H1 (cell line): ENCODE measurements around the gene TMEM116. TPM values are rescaled to one million over a fixed set of nuclear protein-coding genes. Genes with fewer than 3 reads are reported as not detected.

Experiments used
- CTCF ChIA-PET: fragments of 300-600 bp; sonication (Branson Sonifier 250); formaldehyde crosslinking; loops from one replicate; lab custom pipeline; 2021; ENCODE audit not compliant: partially characterized antibody; lab: Charles Lee
- POLR2A ChIA-PET: fragments of 300-600 bp; sonication (Branson Sonifier 250); formaldehyde crosslinking; loops from one replicate; lab custom pipeline; 2021; ENCODE audit warnings: inconsistent platforms; ENCODE audit not compliant: partially characterized antibody; lab: Charles Lee
- DNase-seq, 2 experiments: peaks; one replicate each; pipeline versions ENCODE4 v3.0.0 to v3.0.0-alpha.2; 2010 to 2022; ENCODE audit warnings: low spot score in 2 of 2, low read depth in 1 of 2, mixed read lengths in 1 of 2
- FAIRE-seq: peaks from 2 replicates; lab custom pipeline; 2011; peaks lifted over from hg19 to GRCh38; lab: Jason Lieb, UNC
- H2AFZ ChIP-seq: 2 replicates; pipeline ENCODE4 v1.8.1; 2012; ENCODE audit warnings: low read length, inconsistent platforms
- H2AK5ac ChIP-seq: 2 replicates; pipeline ENCODE4 v1.6.1; 2013; ENCODE audit warnings: low read depth, low read length
- H2BK120ac ChIP-seq: replicated peaks from 2 replicates; pipeline ENCODE3; 2013; ENCODE audit warnings: low read depth, low read length, inconsistent platforms
- H2BK12ac ChIP-seq: 2 replicates; pipeline ENCODE4 v1.6.1; 2013; ENCODE audit warnings: low read depth, low read length
- H2BK15ac ChIP-seq: 2 replicates; pipeline ENCODE4 v1.6.1; 2013; ENCODE audit warnings: low read length
- H2BK20ac ChIP-seq: 2 replicates; pipeline ENCODE4 v1.6.1; 2013; ENCODE audit warnings: low read length
- H2BK5ac ChIP-seq: 2 replicates; pipeline ENCODE4 v1.6.1; 2013; ENCODE audit warnings: low read depth, low read length
- H3K14ac ChIP-seq: 2 replicates; pipeline ENCODE4 v1.6.1; 2013; ENCODE audit warnings: inconsistent platforms; ENCODE audit not compliant: insufficient read length
- H3K18ac ChIP-seq: 2 replicates; pipeline ENCODE4 v1.6.1; 2013; ENCODE audit warnings: low read length; ENCODE audit errors: extremely low read depth
- H3K23ac ChIP-seq: 2 replicates; pipeline ENCODE4 v1.6.1; 2013; ENCODE audit warnings: inconsistent platforms; ENCODE audit not compliant: insufficient read length
- H3K23me2 ChIP-seq: 2 replicates; pipeline ENCODE4 v1.6.1; 2013; ENCODE audit warnings: low read depth, low read length
- H3K27ac ChIP-seq: 2 replicates; pipeline ENCODE4 v1.6.1; 2011; ENCODE audit warnings: low read depth, low read length, inconsistent platforms
- H3K27me3 ChIP-seq, 4 experiments: replicated peaks in 1 of 4; 1 replicate in 1 of 4; 2 replicates in 3 of 4; pipeline versions ENCODE4 v1.6.1 to v1.8.1; 2011 to 2013; ENCODE audit warnings: low read length in 3 of 4, mild to moderate bottlenecking in 3 of 4, inconsistent platforms in 2 of 4, mixed read lengths in 2 of 4, moderate library complexity in 1 of 4; ENCODE audit not compliant: control insufficient read depth in 3 of 4, insufficient read depth in 3 of 4; ENCODE audit errors: extremely low read depth in 1 of 4
- H3K36me3 ChIP-seq, 4 experiments: 2 replicates each; pipeline versions ENCODE4 v1.6.1 to v1.8.1; 2011 to 2013; ENCODE audit warnings: mild to moderate bottlenecking in 4 of 4, low read length in 3 of 4, moderate library complexity in 2 of 4, control low read depth in 1 of 4, inconsistent platforms in 1 of 4; ENCODE audit not compliant: insufficient read depth in 4 of 4, control insufficient read depth in 2 of 4
- H3K4ac ChIP-seq: replicated peaks from 2 replicates; pipeline ENCODE3; 2013; ENCODE audit warnings: low read length, low read depth, mixed read lengths, inconsistent platforms; ENCODE audit not compliant: insufficient read length
- H3K4me1 ChIP-seq, 4 experiments: replicated peaks in 1 of 4; 1 replicate in 1 of 4; 2 replicates in 3 of 4; pipeline versions ENCODE4 v1.6.1 to v1.8.1; 2011 to 2013; ENCODE audit warnings: low read length in 3 of 4, inconsistent platforms in 2 of 4, mixed read lengths in 1 of 4; ENCODE audit not compliant: insufficient read depth in 4 of 4, control insufficient read depth in 3 of 4
- H3K4me2 ChIP-seq, 2 experiments: 2 replicates each; pipeline versions ENCODE4 v1.6.1 to v1.8.1; 2011 to 2013; ENCODE audit warnings: low read depth in 2 of 2, low read length in 2 of 2, control low read depth in 1 of 2, inconsistent platforms in 1 of 2, mild to moderate bottlenecking in 1 of 2; ENCODE audit not compliant: insufficient read depth in 1 of 2
- H3K4me3 ChIP-seq, 4 experiments: fragments of 200-600, 300-600 bp in 1 of 4; sonication (generic), shearing (Covaris generic), sonication (Bioruptor Twin) in 1 of 4; 2 replicates each; pipeline versions ENCODE4 v1.5.1 to v1.8.1; 2011 to 2016; ENCODE audit warnings: low read length in 4 of 4, low read depth in 3 of 4, control low read depth in 2 of 4, inconsistent platforms in 2 of 4, mild to moderate bottlenecking in 2 of 4, mixed read lengths in 1 of 4, moderate library complexity in 1 of 4; ENCODE audit not compliant: insufficient read depth in 2 of 4; ENCODE audit errors: extremely low read depth in 1 of 4
- H3K56ac ChIP-seq: replicated peaks from 2 replicates; pipeline ENCODE3; 2013; ENCODE audit warnings: low read depth, mild to moderate bottlenecking, mixed read lengths, low read length, inconsistent platforms; ENCODE audit not compliant: insufficient read length
- H3K79me1 ChIP-seq: 2 replicates; pipeline ENCODE4 v1.6.1; 2013; ENCODE audit warnings: low read depth, low read length, control low read depth
- H3K79me2 ChIP-seq, 2 experiments: 2 replicates each; pipeline versions ENCODE4 v1.6.1 to v1.8.1; 2012 to 2013; ENCODE audit warnings: low read length in 2 of 2, mild to moderate bottlenecking in 2 of 2, inconsistent platforms in 1 of 2; ENCODE audit not compliant: insufficient read depth in 2 of 2, control insufficient read depth in 1 of 2
- H3K9ac ChIP-seq, 4 experiments: replicated peaks in 1 of 4; 1 replicate in 1 of 4; 2 replicates in 3 of 4; pipeline versions ENCODE4 v1.6.1 to v1.8.1; 2011 to 2013; ENCODE audit warnings: low read depth in 3 of 4, low read length in 3 of 4, control low read depth in 2 of 4, mild to moderate bottlenecking in 2 of 4, moderate library complexity in 2 of 4, inconsistent platforms in 1 of 4; ENCODE audit errors: extremely low read depth in 1 of 4
- H3K9me3 ChIP-seq, 2 experiments: 2 replicates each; pipeline versions ENCODE4 v1.6.1 to v1.8.1; 2012 to 2013; ENCODE audit warnings: mild to moderate bottlenecking in 2 of 2, moderate library complexity in 2 of 2, control low read depth in 1 of 2, inconsistent platforms in 1 of 2, low read depth in 1 of 2, low read length in 1 of 2, mixed read lengths in 1 of 2; ENCODE audit not compliant: insufficient read depth in 2 of 2
- H4K20me1 ChIP-seq, 2 experiments: replicated peaks in 1 of 2; 2 replicates each; pipeline versions ENCODE3 to v1.8.1; 2011 to 2013; ENCODE audit warnings: inconsistent platforms in 2 of 2, low read length in 2 of 2, mild to moderate bottlenecking in 1 of 2; ENCODE audit not compliant: insufficient read depth in 2 of 2, control insufficient read depth in 1 of 2
- H4K5ac ChIP-seq: 2 replicates; pipeline ENCODE4 v1.6.1; 2013; ENCODE audit warnings: low read length, low read depth, mixed read lengths, inconsistent platforms; ENCODE audit not compliant: insufficient read length
- H4K8ac ChIP-seq: 2 replicates; pipeline ENCODE4 v1.8.0; 2013; ENCODE audit warnings: mild to moderate bottlenecking, moderate library complexity, low read length, inconsistent platforms; ENCODE audit not compliant: insufficient read depth; ENCODE audit errors: extremely low read depth
- H4K91ac ChIP-seq: replicated peaks from 2 replicates; pipeline ENCODE3; 2013; ENCODE audit warnings: low read length, mixed read lengths, inconsistent platforms; ENCODE audit not compliant: insufficient read length
- CBX8 ChIP-seq: fragments of 300-800, 300-1000 bp; sonication (generic); IDR thresholded peaks from 2 replicates; pipeline ENCODE4 v1.7.1; 2016; ENCODE audit warnings: low read depth, low read length, borderline replicate concordance
- CEBPB ChIP-seq: IDR thresholded peaks from 2 replicates; pipeline ENCODE4 v1.6.1; 2012; ENCODE audit warnings: low read depth, low read length
- GABPA ChIP-seq: IDR thresholded peaks from 2 replicates; pipeline ENCODE4 v1.6.1; 2011; ENCODE audit warnings: mild to moderate bottlenecking, low read length, moderate library complexity, borderline replicate concordance; ENCODE audit not compliant: insufficient read depth
- HDAC6 ChIP-seq: IDR thresholded peaks from one replicate; pipeline ENCODE4 v1.7.1; 2012; ENCODE audit warnings: low read depth, mild to moderate bottlenecking, inconsistent platforms, low read length, moderate library complexity
- JUND ChIP-seq: IDR thresholded peaks from 2 replicates; pipeline ENCODE4 v1.6.1; 2011; ENCODE audit warnings: mild to moderate bottlenecking, improper control_type of control experiment, low read length
- KDM5A ChIP-seq: fragments of 200-600 bp; IDR thresholded peaks from 2 replicates; pipeline ENCODE4 v1.7.1; 2012; ENCODE audit warnings: mild to moderate bottlenecking, low read length, inconsistent platforms, mixed read lengths
- POU5F1 ChIP-seq: IDR thresholded peaks from 2 replicates; pipeline ENCODE4 v1.6.1; 2011; ENCODE audit warnings: low read depth, mild to moderate bottlenecking, low read length, moderate library complexity
- WGBS, 2 experiments: shearing (Covaris generic) in 1 of 2; methylation state at CpG; one replicate each; pipeline versions ENCODE4 v1.1.6 to v1.1.7; 2013 to 2015; ENCODE audit warnings: low lambda C conversion rate in 2 of 2, mixed read lengths in 2 of 2, inconsistent platforms in 1 of 2, low coverage in 1 of 2, missing lambda C conversion rate in 1 of 2; ENCODE audit not compliant: insufficient replicate concordance in 2 of 2, insufficient coverage in 1 of 2, insufficient read length in 1 of 2; ENCODE audit errors: extremely low coverage in 1 of 2, missing lambda C conversion rate in 1 of 2; 5-methylcytosine and 5-hydroxymethylcytosine counted together
- polyA plus RNA-seq, 7 experiments: library from polyadenylated mRNA; depleted of rRNA in 3 of 7; stranded (reverse) in 5 of 7; unstranded in 2 of 7; fragments of >200 nt in 5 of 7; fragments of 200-250 nt in 2 of 7; gene quantifications; 1 replicate in 5 of 7; 2 replicates in 1 of 7; 4 replicates in 1 of 7; pipeline versions ENCODE4 v1.2.1 to v1.2.3, GENCODE V29; 2011 to 2013; ENCODE audit warnings: missing spikeins in 2 of 7, mixed read lengths in 2 of 7
- total RNA-seq: library from RNA; stranded (reverse); fragmentation: NEBNext Ultra II Directional; extraction: Animal tissue kit (Norgen Biotek cat#: 25700); gene quantifications from 2 replicates; pipeline ENCODE4 v1.2.1, GENCODE V29; 2021
- TF ChIP-seq, protein P1 (sequence below), 3 experiments: IDR thresholded peaks; 1 replicate in 2 of 3; 2 replicates in 1 of 3; pipeline versions ENCODE4 v1.5.1 to v1.6.1; 2011; ENCODE audit warnings: low read length in 3 of 3, mild to moderate bottlenecking in 3 of 3, inconsistent platforms in 2 of 3, low read depth in 1 of 3, moderate library complexity in 1 of 3; ENCODE audit not compliant: insufficient read depth in 1 of 3; ENCODE audit errors: control extremely low read depth in 1 of 3

TMEM116 gene
- total and polyA plus RNA-seq, 2 of the 8 experiments (the other 6 are each of a cell fraction or from before 2014, with no cell fraction given): 8.1 to 25.2 TPM

DNA sequence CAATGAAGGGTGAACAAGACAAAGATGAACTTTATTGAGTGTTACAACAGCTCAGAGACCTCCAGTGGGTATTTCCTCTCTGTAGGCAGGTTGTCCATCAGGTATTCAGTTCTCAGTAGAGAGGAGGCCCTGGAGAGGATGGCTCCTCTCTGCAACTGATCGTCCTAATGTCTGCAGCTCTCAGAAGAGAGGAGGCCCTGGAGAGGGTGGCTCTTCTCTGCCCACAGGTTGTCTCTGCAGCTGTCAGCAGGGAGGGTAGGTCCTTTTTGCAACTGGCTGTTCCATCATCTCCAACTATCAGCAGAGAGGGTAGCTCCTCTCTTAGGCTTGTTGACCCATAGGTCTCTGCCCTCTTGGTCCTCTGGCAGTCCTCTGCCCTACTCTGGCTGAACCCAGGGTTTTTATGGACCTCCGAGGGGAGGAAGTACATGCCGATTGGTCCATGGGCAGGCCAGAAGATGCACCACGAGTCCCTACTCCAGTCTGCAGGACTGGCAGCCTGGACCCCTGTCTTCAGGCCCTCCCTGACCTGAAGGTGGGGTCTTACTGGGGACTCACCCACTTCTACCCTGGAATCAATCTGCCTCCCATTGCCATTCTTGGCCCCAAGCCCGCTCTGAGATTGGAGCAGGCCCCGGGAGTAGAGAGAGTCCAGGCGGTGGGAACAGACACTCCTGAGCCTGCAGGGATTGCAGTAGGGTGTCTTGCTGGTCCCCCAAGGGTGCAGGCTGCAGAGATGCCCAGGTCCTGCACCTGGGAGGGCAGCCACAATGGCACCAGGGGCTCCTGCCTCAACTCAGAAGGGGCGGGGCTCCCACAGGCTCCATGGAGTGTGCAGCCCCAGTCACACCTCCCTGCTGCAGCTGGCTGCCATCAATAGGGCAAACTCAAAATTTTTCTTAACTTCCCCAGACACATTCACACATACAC is 2.3 kb downstream of the TMEM116 start:
- Histone ChIP-seq H2BK120ac (no peak overlapping the region), H3K4ac (no peak overlapping the region), H2BK15ac (no peak overlapping the region), H3K79me1 (no peaks in the 10 kb centered on the region; the same call in 1 of the 2 replicates), H3K27me3 (no peaks in the 10 kb centered on the region), H4K8ac (no peak overlapping the region), H3K4me3 (no peak overlapping the region), H2BK12ac (no peak overlapping the region), H3K56ac (no peak overlapping the region), H3K23me2 (peaks cover 8% of the 10 kb centered on the region), H3K36me3 (peaks cover 1 to 4% (median 3%) of the 10 kb centered on the region in 4 experiments; a peak in 5 of 8 replicates), H4K20me1 (peaks cover 0 to 2% of the 10 kb centered on the region in 2 experiments), H3K23ac (no peak overlapping the region), H2BK20ac (no peak overlapping the region), H3K27ac (no peak overlapping the region), H3K4me1 (peaks cover 4 to 13% (median 5%) of the 10 kb centered on the region in 4 experiments), H2AFZ (no peak overlapping the region), H3K79me2 (peaks cover 13 to 33% of the 10 kb centered on the region in 2 experiments), H4K5ac (no peak overlapping the region), H2BK5ac (no peak overlapping the region), H3K9ac (no peak overlapping the region), H4K91ac (no peak overlapping the region), H3K18ac (no peak overlapping the region), H3K9me3 (no peaks in the 10 kb centered on the region), H2AK5ac (no peak overlapping the region), H3K14ac (no peak overlapping the region), H3K4me2 (peak overlapping the region in 1 of 2 experiments; percentile 93; a peak in 3 of 4 replicates)
- FAIRE-seq (no peak), DNase-seq (no peak)
- CTCF ChIA-PET: interaction anchor here (1.1 kb wide), 1 partner anchor 67 kb away, joined by 4 read pairs; no protein-coding TSS in a partner anchor
- WGBS, 2 experiments: 87% methylated on average over 8 of the region's 8 CpGs; no CpG with 5 or more reads in 1 of the 2 experiments
- POLR2A ChIA-PET: interaction anchor here (0.6 to 1.3 kb wide), 4 partner anchors 9 to 65 kb away, joined by 3 to 4 read pairs (median 4); no protein-coding TSS in a partner anchor
- TF ChIP-seq, protein P1, sequence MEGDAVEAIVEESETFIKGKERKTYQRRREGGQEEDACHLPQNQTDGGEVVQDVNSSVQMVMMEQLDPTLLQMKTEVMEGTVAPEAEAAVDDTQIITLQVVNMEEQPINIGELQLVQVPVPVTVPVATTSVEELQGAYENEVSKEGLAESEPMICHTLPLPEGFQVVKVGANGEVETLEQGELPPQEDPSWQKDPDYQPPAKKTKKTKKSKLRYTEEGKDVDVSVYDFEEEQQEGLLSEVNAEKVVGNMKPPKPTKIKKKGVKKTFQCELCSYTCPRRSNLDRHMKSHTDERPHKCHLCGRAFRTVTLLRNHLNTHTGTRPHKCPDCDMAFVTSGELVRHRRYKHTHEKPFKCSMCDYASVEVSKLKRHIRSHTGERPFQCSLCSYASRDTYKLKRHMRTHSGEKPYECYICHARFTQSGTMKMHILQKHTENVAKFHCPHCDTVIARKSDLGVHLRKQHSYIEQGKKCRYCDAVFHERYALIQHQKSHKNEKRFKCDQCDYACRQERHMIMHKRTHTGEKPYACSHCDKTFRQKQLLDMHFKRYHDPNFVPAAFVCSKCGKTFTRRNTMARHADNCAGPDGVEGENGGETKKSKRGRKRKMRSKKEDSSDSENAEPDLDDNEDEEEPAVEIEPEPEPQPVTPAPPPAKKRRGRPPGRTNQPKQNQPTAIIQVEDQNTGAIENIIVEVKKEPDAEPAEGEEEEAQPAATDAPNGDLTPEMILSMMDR (IDR thresholded peaks at IDR 0.05; ENCODE audit: control extremely low read depth in 1 of 3, insufficient read depth in 1 of 3, low read depth in 1 of 3, low read length in 3 of 3): no peak
- TF ChIP-seq JUND (no peak), CEBPB (no peak), POU5F1 (no peak), HDAC6 (no peak), KDM5A (no peak), CBX8 (no peak), GABPA (no peak)
